HG02759 (cell line): ENCODE measurements around the gene PIK3R3.

Experiments
- ATAC-seq: cut with Tn5 transposase; IDR thresholded peaks from one replicate; pipeline ENCODE4 v1.9.1; 2021; ENCODE audit warnings: mild to moderate bottlenecking, moderate library complexity; ENCODE audit not compliant: unreplicated experiment

PIK3R3 gene

GRCh38 chr1:46158312-46159281 is 26.2 kb upstream of the PIK3R3 start:
- ATAC-seq, result peak; percentile 86

GRCh38 chr1:46157916-46158311 is 25.5 kb upstream of the PIK3R3 start:
- ATAC-seq, result no peak

DNA sequence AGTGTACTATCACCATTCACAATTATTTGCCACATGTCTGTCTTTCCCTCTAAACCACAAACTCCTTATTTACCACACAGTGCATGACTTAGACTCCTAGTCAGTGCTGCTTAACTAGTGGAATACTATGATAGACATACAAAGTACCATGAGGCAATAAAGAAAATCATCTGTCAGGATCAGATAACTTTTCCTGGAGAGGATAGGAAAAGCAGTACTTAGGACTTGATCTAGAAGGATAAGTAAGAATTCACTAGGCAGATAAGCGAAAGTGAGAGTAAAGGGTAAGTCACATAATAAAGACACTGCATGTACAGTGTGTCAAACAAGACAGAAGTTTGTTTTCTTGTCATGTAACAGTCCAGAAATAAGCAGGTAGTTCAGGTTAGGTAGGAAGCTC is 21.3 kb upstream of the PIK3R3 start:
- no peak for ATAC-seq

DNA sequence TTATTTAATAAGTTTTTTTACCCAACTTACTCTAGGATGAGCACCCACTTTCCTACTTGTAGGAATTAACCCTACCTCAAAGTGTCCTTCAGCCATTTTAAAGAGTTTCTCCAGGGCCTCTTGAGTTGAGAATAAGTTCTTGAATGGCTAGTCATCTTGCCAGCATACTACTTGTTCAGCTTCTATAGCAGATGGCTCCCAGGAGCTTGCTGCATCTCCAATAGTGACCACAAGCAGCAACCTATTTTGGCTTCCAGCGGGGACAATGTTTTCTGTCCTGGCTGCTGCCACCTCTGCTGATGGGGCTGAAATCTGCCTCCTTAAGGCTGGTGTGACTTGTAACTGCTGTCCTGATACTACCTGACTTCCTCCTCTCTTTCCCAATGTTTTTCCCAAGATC is 20.8 kb upstream of the PIK3R3 start:
- no peak for ATAC-seq

DNA sequence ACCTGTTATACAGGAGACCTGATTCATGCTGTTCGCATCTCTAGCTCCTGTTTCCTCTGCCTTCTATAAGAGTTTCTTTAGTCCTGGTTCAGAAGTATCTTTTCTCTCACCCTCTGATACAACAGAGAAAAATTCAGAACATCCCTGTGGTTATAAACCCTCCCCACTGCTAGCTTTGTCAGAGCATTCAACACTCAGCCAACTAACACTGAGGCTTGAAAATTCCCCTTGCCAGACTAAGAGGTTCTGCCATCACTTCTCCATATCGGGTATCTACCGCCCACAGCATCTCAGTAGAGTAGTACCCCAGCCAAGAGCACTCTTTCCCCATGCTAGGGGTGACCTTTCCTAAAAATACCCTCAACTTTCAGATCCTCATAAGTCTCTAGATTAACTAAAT is 19.6 kb upstream of the PIK3R3 start:
- no peak for ATAC-seq

DNA sequence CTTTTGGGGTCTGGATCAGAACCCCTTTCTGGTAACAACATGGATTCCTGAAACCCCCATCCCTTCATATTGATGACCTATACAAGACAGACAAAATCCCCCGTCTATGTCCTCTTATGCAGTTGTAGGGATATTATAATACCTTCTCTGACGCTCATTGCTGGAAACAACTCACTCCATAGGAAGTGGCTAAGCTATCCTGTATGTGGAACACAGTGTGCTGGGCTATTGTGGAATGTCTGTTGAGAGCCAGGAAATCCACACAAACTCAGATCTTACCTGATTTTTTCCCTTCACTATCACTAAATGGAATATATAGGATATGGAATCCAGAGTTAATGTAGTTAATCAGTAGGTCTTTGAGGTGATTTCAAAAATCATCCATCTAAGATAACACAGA is 17.7 kb upstream of the PIK3R3 start:
- no peak for ATAC-seq

GRCh38 chr1:46148318-46148717 is 15.9 kb upstream of the PIK3R3 start:
- no peak for ATAC-seq

DNA sequence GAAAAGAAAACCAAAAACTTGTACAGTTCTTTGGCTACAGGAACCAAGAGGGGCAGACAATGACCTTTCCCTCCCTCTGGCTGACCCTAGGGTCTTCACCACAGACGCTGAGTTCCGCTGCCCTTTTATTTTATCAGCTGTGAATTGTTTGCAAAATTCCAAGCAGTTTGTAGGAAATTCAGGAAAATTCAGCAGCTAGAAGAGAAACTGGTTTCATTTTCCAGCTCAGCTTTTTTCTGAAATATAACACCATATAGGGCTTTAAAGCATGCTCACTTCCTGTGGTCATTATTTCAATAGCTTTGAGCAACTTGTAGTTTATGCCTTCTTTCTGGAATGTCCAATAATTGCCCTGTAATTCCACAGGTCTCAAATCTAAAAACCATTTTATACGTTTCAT is 5.5 kb upstream of the PIK3R3 start:
- no peak for ATAC-seq

- no peak for ATAC-seq
Observed at GRCh38 chr1:46136711-46137110, 4.3 kb upstream of the PIK3R3 start.

- no peak for ATAC-seq
Observed at GRCh38 chr1:46134660-46135331, 2.4 kb upstream of the PIK3R3 start.

GRCh38 chr1:46133781-46134350 is 1.4 kb upstream of the PIK3R3 start:
- ATAC-seq, result no peak

GRCh38 chr1:46133181-46133658 is 791 bp upstream of the PIK3R3 start:
- ATAC-seq, result peak; percentile 59

DNA sequence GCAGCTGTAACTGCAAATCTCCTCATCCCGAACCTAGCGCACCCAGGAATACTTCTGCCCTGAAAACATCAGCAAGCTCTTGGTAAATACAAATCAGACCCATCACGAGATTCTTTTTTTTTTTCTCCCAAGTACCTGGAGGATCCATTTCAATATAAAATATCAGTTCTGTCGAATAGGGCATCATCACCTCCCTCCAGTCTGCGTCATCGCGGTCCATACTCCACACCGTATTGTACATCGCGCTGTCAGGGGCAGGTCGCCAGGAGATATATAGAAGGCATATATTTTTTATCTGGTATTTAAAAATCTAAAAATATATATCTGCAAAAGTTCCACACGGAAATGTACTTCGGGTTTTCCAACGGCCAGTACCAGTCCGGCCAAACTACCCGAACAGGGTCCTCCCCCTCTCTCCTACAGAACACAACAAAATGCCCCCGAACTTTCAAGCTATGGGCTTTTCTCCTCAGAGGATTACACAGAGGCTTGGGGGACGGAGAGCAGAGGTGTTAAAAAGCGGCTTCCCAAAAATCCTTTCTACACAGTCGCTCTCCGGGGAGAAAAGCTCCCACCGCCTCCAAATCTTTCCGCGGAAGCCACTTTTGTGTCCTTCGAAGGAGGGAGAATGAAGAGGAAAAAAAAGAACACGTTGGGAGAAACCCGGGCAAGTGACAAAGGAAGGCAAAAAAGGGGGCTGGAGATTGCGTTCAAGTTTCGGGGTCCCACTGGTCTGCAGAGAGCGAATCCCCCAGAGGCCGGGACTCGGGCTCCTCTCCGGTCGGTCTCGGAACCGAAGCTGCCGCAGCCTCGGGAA is 509 bp downstream of the PIK3R3 start:
- no peak for ATAC-seq

DNA sequence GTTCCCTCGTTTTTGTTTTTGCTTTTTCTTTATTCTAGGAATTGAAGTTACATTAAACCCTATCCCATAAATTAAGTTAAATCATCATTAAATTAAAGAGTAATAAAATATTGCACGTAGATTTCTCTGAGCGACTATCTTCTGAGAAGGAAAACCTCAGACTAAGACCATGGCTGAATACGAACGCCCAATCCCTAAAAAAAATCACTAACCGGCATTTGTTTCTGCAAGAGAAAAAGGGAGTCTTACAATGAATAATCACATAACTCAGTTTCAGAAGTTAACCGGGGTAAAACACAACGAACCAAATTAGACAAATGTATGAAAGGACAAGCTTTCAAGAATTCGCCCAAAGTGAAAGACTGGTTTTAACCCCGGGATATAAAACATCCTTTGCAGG is 1.3 kb downstream of the PIK3R3 start:
- ATAC-seq, result no peak

- no peak for ATAC-seq
Observed at GRCh38 chr1:46130606-46131005, 1.8 kb downstream of the PIK3R3 start.

GRCh38 chr1:46130121-46130520 is 2.3 kb downstream of the PIK3R3 start:
- no peak for ATAC-seq

GRCh38 chr1:46128344-46128743 is 4.1 kb downstream of the PIK3R3 start:
- no peak for ATAC-seq

- ATAC-seq, result no peak
Observed at GRCh38 chr1:46118856-46119255, 13.6 kb downstream of the PIK3R3 start.

GRCh38 chr1:46117810-46118494 is 14.5 kb downstream of the PIK3R3 start:
- ATAC-seq, result no peak

DNA sequence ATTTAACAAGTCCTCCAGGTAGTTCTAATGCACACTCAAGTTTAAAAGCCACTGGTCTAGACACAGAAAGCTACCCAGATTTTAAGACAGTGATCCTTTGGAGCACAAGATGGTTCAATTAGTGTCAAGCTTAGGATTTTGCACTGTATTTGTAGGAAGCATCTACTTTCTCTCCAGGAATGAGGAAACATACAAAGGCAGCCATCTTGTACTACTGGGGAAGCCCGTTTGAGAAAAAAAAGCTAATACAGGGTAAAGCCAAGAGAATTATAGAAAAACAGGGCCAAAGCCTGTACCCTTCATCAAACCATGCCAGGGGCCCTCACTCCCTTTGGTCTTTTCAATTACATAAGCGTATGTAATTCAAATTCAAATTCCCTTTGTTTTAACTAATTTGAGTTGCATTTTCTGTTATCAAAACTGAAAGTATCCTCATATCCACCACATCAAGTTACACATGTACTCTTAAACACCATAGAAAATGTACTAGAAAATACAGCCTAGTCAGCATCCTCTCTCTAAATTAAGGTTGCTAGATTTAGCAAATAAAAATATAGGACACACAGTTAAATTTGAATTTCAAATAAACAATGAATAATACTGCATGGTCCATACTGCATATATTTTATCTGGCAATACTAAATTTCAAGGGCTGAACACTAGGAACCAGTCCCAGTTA is 17.4 kb downstream of the PIK3R3 start:
- ATAC-seq, result no peak
